HepG2 (cell line): ENCODE data around the gene TMEM97. TPM values are rescaled to one million over a fixed set of nuclear protein-coding genes. Genes with fewer than 3 reads are reported as not detected.

Experiments used
- BRD4 ChIP-seq: sonication (generic); formaldehyde crosslinking; IDR thresholded peaks from 2 replicates; pipeline ENCODE4 v1.4.0; 2020; ENCODE audit warnings: missing genetic modification reagents
- CHD4 ChIP-seq: fragments of 200-600 bp; sonication (generic); IDR thresholded peaks from 2 replicates; pipeline ENCODE4 v1.7.0; 2017; ENCODE audit warnings: mild to moderate bottlenecking, low read length, borderline replicate concordance
- EED ChIP-seq: sonication (generic); formaldehyde crosslinking; IDR thresholded peaks from 2 replicates; pipeline ENCODE4 v1.5.0; 2020; ENCODE audit warnings: mild to moderate bottlenecking, missing genetic modification reagents
- FOSL1 ChIP-seq: sonication (generic); formaldehyde crosslinking; IDR thresholded peaks from 2 replicates; pipeline ENCODE4 v1.9.0; 2021; ENCODE audit warnings: missing genetic modification reagents, borderline replicate concordance
- GABPB1 ChIP-seq: IDR thresholded peaks from 2 replicates; pipeline ENCODE4 v1.6.1; 2016; ENCODE audit warnings: mild to moderate bottlenecking, missing genetic modification reagents, moderate library complexity, missing compliant biosample characterization
- GLMP ChIP-seq: sonication (generic); formaldehyde crosslinking; IDR thresholded peaks from 2 replicates; pipeline ENCODE4 v1.9.0; 2021; ENCODE audit warnings: missing genetic modification reagents, mild to moderate bottlenecking, borderline replicate concordance
- HMGA1 ChIP-seq: sonication (generic); formaldehyde crosslinking; conservative IDR thresholded peaks from 2 replicates; pipeline ENCODE4 v1.4.0; 2020; ENCODE audit warnings: missing genetic modification reagents
- MED13 ChIP-seq: sonication (generic); formaldehyde crosslinking; IDR thresholded peaks from 2 replicates; pipeline ENCODE4 v1.5.0; 2020; ENCODE audit warnings: missing genetic modification reagents
- MLLT10 ChIP-seq: sonication (generic); formaldehyde crosslinking; IDR thresholded peaks from 2 replicates; pipeline ENCODE4 v1.4.0; 2020; ENCODE audit warnings: missing genetic modification reagents
- MYC ChIP-seq: sonication (generic); formaldehyde crosslinking; IDR thresholded peaks from 2 replicates; pipeline ENCODE4 v1.9.0; 2021; ENCODE audit warnings: missing genetic modification reagents, borderline replicate concordance
- NFE2 ChIP-seq: sonication (generic); formaldehyde crosslinking; IDR thresholded peaks from 2 replicates; pipeline ENCODE4 v1.4.0; 2020; ENCODE audit warnings: missing genetic modification reagents
- PRMT3 ChIP-seq: sonication (generic); formaldehyde crosslinking; IDR thresholded peaks from 2 replicates; pipeline ENCODE4 v1.8.1; 2022; ENCODE audit warnings: low read depth, mild to moderate bottlenecking, moderate library complexity, missing genetic modification reagents, borderline replicate concordance
- RBFOX2 ChIP-seq: fragments of 200-400 bp; formaldehyde crosslinking; IDR thresholded peaks from 2 replicates; pipeline ENCODE4 v1.6.1; 2017; ENCODE audit warnings: low read depth, mild to moderate bottlenecking, low read length
- RORA ChIP-seq: sonication (generic); formaldehyde crosslinking; IDR thresholded peaks from 2 replicates; pipeline ENCODE4 v1.5.0; 2020; ENCODE audit warnings: mild to moderate bottlenecking, missing genetic modification reagents, moderate library complexity
- TAF15 ChIP-seq: fragments of 200-400 bp; formaldehyde crosslinking; IDR thresholded peaks from one replicate; pipeline ENCODE4 v1.6.1; 2018; ENCODE audit warnings: mild to moderate bottlenecking, low read depth, low read length; ENCODE audit not compliant: poor library complexity, severe bottlenecking
- ZBTB38 ChIP-seq: sonication (generic); formaldehyde crosslinking; IDR thresholded peaks from 2 replicates; pipeline ENCODE4 v1.5.1; 2020; ENCODE audit warnings: mild to moderate bottlenecking, missing genetic modification reagents
- ZC3H4 ChIP-seq: sonication (generic); formaldehyde crosslinking; IDR thresholded peaks from 2 replicates; pipeline ENCODE4 v1.4.0; 2020; ENCODE audit warnings: missing genetic modification reagents, borderline replicate concordance
- ZKSCAN1 ChIP-seq: fragments of 150-350 bp; IDR thresholded peaks from 2 replicates; pipeline ENCODE4 v1.6.1; 2014; ENCODE audit warnings: low read length
- ZNF180 ChIP-seq: sonication (generic); formaldehyde crosslinking; IDR thresholded peaks from 2 replicates; pipeline ENCODE4 v1.4.0; 2020; ENCODE audit warnings: low read depth, missing genetic modification reagents, borderline replicate concordance
- ZNF362 ChIP-seq: sonication (generic); formaldehyde crosslinking; IDR thresholded peaks from 2 replicates; pipeline ENCODE4 v1.4.0; 2020; ENCODE audit warnings: missing genetic modification reagents, mild to moderate bottlenecking, borderline replicate concordance
- ZNF552 ChIP-seq: sonication (generic); formaldehyde crosslinking; IDR thresholded peaks from 2 replicates; pipeline ENCODE4 v1.9.0; 2022; ENCODE audit warnings: missing genetic modification reagents, mild to moderate bottlenecking, borderline replicate concordance
- ZNF672 ChIP-seq: sonication (generic); formaldehyde crosslinking; IDR thresholded peaks from 2 replicates; pipeline ENCODE4 v1.8.1; 2022; ENCODE audit warnings: missing genetic modification reagents
- ZNF7 ChIP-seq: IDR thresholded peaks from 2 replicates; pipeline ENCODE4 v1.6.1; 2016; ENCODE audit warnings: missing biosample characterization, missing genetic modification reagents
- ZNF709 ChIP-seq: sonication (generic); formaldehyde crosslinking; IDR thresholded peaks from 2 replicates; pipeline ENCODE4 v1.5.0; 2020; ENCODE audit warnings: mild to moderate bottlenecking, missing genetic modification reagents
- ZNF761 ChIP-seq: sonication (generic); formaldehyde crosslinking; conservative IDR thresholded peaks from 2 replicates; pipeline ENCODE4 v1.4.0; 2020; ENCODE audit warnings: mild to moderate bottlenecking, missing genetic modification reagents
- ZXDC ChIP-seq: sonication (generic); formaldehyde crosslinking; IDR thresholded peaks from 2 replicates; pipeline ENCODE4 v1.5.0; 2020; ENCODE audit warnings: mild to moderate bottlenecking, missing genetic modification reagents
- polyA plus RNA-seq, 8 experiments: library from polyadenylated mRNA; depleted of rRNA in 3 of 8; stranded (reverse) in 7 of 8; unstranded in 1 of 8; fragments of >200 nt; fragmentation: Illumina TruSeq in 4 of 8; extraction: Trizol in 4 of 8; gene quantifications; 2 replicates each; pipeline versions ENCODE4 v1.2.1 to v1.2.3, GENCODE V29; 2011 to 2016; ENCODE audit warnings: low read depth in 4 of 8, missing spikeins in 1 of 8, mixed read lengths in 1 of 8; ENCODE audit not compliant: insufficient read depth in 1 of 8
- total RNA-seq, 5 experiments: library from RNA; depleted of rRNA; stranded (reverse); fragments of >200 nt; fragmentation: Illumina TruSeq; extraction: Trizol; gene quantifications; 2 replicates each; pipeline ENCODE4 v1.2.3, GENCODE V29; 2016; ENCODE audit warnings: low read depth in 1 of 5

The TMEM97 gene
- total and polyA plus RNA-seq, 2 of the 13 experiments (the other 11 are each of a cell fraction or from before 2014, with no cell fraction given): 69.6 to 137 TPM

GRCh38 chr17:28318759-28319597, at the start of gene TMEM97 (continued):
- TF ChIP-seq ZXDC (CRISPR knock-in tag): peak; percentile 38; the same call in 1 of the 2 replicates
- no peak for TF ChIP-seq RORA (CRISPR knock-in tag)
- TF ChIP-seq ZBTB38: no peak
- TF ChIP-seq HMGA1 (CRISPR knock-in tag): no peak
- TF ChIP-seq ZNF180 (CRISPR knock-in tag): no peak
- peak; percentile 25; the same call in 1 of the 2 replicates for TF ChIP-seq PRMT3 (CRISPR knock-in tag)
- TF ChIP-seq NFE2: no peak
- peak; percentile 94 for TF ChIP-seq MYC (CRISPR knock-in tag)
- no peak for TF ChIP-seq TAF15
- TF ChIP-seq GABPB1: peak; percentile 70; the same call in 1 of the 2 replicates
- TF ChIP-seq ZNF362 (CRISPR knock-in tag): peak; percentile 30; the same call in 1 of the 2 replicates
- no peak; the same call in 1 of the 2 replicates for TF ChIP-seq ZNF761 (CRISPR knock-in tag)
- TF ChIP-seq FOSL1: no peak
- peak; percentile 85 for TF ChIP-seq MED13 (CRISPR knock-in tag)
- no peak for TF ChIP-seq ZNF7 (CRISPR knock-in tag)
- TF ChIP-seq ZNF552 (CRISPR knock-in tag): no peak; the same call in 1 of the 2 replicates
- no peak for TF ChIP-seq ZKSCAN1
- TF ChIP-seq MLLT10: no peak
- no peak for TF ChIP-seq ZNF672
- peak; percentile 80 for TF ChIP-seq RBFOX2
- peak; percentile 55; the same call in 1 of the 2 replicates for TF ChIP-seq GLMP
- TF ChIP-seq ZC3H4 (CRISPR knock-in tag): no peak
- TF ChIP-seq ZNF709 (CRISPR knock-in tag): 0 out of 2 replicates have a peak, but pooled peaks have one; percentile 27
- peak; percentile 77; the same call in 1 of the 2 replicates for TF ChIP-seq EED (CRISPR knock-in tag)
- no peak for TF ChIP-seq CHD4
- TF ChIP-seq BRD4 (CRISPR knock-in tag): peak; percentile 78
